GM18508 (cell line): ENCODE results near the gene RPL4.
"Not testable (repeated sequence)": the region's sequence is repeated elsewhere in the genome, so short reads cannot be mapped to it uniquely, and the experiment has no call there.

Experiments
- ATAC-seq: cut with Tn5 transposase; IDR thresholded peaks from one replicate; pipeline ENCODE4 v1.9.1; 2021; ENCODE audit warnings: moderate number of reproducible peaks; ENCODE audit not compliant: insufficient read depth, unreplicated experiment

RPL4 gene

DNA sequence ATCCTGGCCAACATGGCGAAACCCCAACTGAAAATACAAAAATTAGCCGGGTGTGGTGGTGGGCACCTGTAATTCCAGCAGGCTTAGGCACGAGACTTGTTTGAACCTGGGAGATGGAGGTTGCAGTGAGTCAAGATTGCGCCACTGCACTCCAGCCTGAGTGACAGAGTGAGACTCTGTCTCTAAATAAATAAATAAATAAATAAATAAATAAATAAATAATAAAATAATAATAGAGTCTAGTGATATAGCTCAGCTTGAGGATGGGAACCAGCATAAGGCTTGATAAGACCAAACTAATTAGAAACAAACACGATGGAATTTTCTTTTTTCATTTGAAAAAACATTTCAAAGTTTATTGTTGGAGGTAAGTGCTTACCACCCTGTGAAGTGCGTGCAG lies 43.4 kb downstream of the RPL4 start:
- not testable (repeated sequence) for ATAC-seq

DNA sequence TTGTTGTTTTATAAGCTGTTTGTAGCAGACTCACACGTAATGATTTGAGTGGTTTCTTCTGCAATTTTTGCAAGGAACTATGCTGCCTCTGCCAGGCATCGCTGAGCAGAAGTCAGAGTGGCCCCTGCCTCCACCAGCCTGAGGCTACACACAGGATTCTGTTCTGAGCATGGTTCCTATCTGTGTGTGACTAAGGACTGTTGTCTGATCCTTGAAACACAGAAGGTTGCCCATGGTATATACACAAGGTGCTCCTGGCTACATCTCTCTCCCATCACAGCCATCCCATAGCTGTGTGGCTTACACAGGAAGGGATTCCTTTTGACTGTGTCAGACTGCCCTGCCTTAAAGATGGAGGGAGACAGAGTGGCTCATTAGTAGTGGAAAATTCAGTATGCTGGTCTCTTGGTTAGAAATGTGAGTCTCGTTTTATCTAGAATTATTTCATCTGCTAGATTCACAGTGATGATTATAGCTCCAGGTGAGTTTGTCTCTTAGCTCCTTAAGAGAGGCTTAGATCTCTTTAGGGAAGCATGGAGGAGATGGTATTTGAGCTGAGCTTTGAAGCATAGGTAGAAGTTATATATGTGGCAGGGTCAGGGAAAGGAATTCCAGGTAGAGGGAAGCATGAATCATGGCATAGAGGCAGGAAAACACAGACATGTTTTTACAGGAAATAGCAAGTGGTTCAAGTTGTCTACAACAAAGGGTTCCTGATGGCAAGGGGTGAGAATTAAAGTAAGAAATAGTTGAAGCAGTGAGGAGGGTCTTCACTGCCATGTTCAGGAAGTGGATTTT lies 44.6 kb downstream of the RPL4 start:
- ATAC-seq: no peak

DNA sequence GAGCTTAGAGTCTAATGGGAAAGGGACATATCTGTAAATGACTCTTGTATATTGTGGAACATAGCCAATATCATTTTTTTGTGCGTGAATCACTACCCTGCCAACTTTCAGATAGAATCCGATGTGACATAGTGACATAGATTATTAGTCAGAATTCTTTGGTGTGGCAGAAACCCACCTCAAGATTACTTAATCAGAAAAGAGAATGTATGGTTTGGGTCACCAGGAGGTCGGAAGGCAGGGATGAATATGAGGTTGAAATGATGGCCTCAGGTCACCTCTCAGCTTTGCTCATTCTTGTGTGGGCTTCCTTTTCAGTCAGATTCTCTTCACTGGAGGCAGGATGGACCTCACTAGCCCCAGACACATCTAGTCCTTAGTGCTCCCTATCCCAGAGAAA lies 48.4 kb downstream of the RPL4 start:
- no peak for ATAC-seq

- ATAC-seq: no peak
Measured at GRCh38 chr15:66454143-66454542, 50.5 kb downstream of the RPL4 start.

GRCh38 chr15:66452971-66453580 lies 51.6 kb downstream of the RPL4 start:
- no peak for ATAC-seq

- no peak for ATAC-seq
Measured at GRCh38 chr15:66452420-66452819, 52.2 kb downstream of the RPL4 start.
